ENCODE results near the gene OOSP4A. TPM values are rescaled to one million over a fixed set of nuclear protein-coding genes. Genes with fewer than 3 reads are reported as not detected.

OOSP4A gene
- total and polyA plus RNA-seq, 7 donors, result not detected

GRCh38 chr11:59983212-59983611 is 19.4 kb downstream of the OOSP4A start:
- H3K27ac ChIP-seq, result no peak overlapping the region
- no peaks in the 10 kb centered on the region for H3K36me3 ChIP-seq (ENCODE audit: insufficient read depth in 1 of 2, low read depth in 1 of 2)
- no peaks in the 10 kb centered on the region for H3K4me1 ChIP-seq
- H3K27me3 ChIP-seq (ENCODE audit: insufficient read depth in 3 of 3, low read length in 2 of 3), result no peaks in the 10 kb centered on the region
- no peaks in the 10 kb centered on the region for H3K9me3 ChIP-seq
- intact Hi-C loops (cut with DNase I), result no loop called here
- DNase-seq (no peak), ATAC-seq (no peak)
- WGBS, 3 donors, result 70 to 83% (median 78%) methylated on average over 1 of the region's 1 CpG
- TF ChIP-seq, protein P1, sequence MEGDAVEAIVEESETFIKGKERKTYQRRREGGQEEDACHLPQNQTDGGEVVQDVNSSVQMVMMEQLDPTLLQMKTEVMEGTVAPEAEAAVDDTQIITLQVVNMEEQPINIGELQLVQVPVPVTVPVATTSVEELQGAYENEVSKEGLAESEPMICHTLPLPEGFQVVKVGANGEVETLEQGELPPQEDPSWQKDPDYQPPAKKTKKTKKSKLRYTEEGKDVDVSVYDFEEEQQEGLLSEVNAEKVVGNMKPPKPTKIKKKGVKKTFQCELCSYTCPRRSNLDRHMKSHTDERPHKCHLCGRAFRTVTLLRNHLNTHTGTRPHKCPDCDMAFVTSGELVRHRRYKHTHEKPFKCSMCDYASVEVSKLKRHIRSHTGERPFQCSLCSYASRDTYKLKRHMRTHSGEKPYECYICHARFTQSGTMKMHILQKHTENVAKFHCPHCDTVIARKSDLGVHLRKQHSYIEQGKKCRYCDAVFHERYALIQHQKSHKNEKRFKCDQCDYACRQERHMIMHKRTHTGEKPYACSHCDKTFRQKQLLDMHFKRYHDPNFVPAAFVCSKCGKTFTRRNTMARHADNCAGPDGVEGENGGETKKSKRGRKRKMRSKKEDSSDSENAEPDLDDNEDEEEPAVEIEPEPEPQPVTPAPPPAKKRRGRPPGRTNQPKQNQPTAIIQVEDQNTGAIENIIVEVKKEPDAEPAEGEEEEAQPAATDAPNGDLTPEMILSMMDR (IDR thresholded peaks at IDR 0.05), result no peak
- H3K4me3 ChIP-seq, result no peak overlapping the region

GRCh38 chr11:59984368-59984767 is 20.5 kb downstream of the OOSP4A start:
- Histone ChIP-seq H3K36me3 (ENCODE audit: insufficient read depth in 1 of 2, low read depth in 1 of 2) (no peaks in the 10 kb centered on the region), H3K27me3 (ENCODE audit: insufficient read depth in 3 of 3, low read length in 2 of 3) (no peaks in the 10 kb centered on the region), H3K4me3 (no peak overlapping the region), H3K4me1 (no peaks in the 10 kb centered on the region), H3K9me3 (no peaks in the 10 kb centered on the region), H3K27ac (no peak overlapping the region)
- DNase-seq (no peak), ATAC-seq (no peak)
- TF ChIP-seq, protein P1 (IDR thresholded peaks at IDR 0.05), result no peak
- intact Hi-C loops (cut with DNase I), result no loop called here
- WGBS, 3 donors, result 83 to 84% (median 83%) methylated on average over 3 of the region's 3 CpGs

DNA sequence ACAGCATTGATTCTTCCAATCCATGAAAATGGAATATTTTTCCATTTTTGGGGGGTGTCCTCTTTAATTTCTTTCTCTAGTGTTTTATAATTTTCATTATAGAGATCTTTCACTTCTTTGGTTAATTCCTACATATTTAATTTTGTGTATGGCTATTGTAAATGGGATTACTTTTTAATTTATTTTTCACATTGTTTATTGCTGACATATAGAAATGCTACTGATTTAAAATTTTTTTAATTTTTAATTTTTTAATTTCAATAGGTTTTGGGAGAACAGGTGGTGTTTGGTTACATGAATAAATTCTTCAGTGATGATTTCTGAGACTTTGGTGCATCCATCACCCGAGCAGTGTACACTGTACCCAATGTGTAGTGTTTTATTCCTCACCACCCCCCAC is 26.6 kb downstream of the OOSP4A start:
- Histone ChIP-seq H3K9me3 (peaks cover 9% of the 10 kb centered on the region), H3K27me3 (ENCODE audit: insufficient read depth in 3 of 3, low read length in 2 of 3) (no peaks in the 10 kb centered on the region), H3K27ac (no peak overlapping the region), H3K36me3 (ENCODE audit: insufficient read depth in 1 of 2, low read depth in 1 of 2) (no peaks in the 10 kb centered on the region), H3K4me3 (no peak overlapping the region), H3K4me1 (no peaks in the 10 kb centered on the region)
- no peak for ATAC-seq
- 67 to 72% (median 71%) methylated on average over 1 of the region's 1 CpG for WGBS, 3 donors
- intact Hi-C loops (cut with DNase I), result no loop called here
- no peak for DNase-seq
- TF ChIP-seq, protein P1 (IDR thresholded peaks at IDR 0.05), result no peak

GRCh38 chr11:59992425-59992824 is 28.6 kb downstream of the OOSP4A start:
- no peak for DNase-seq
- intact Hi-C loops (cut with DNase I), result no loop called here
- Histone ChIP-seq H3K36me3 (ENCODE audit: insufficient read depth in 1 of 2, low read depth in 1 of 2) (no peaks in the 10 kb centered on the region), H3K27ac (no peak overlapping the region), H3K4me1 (no peaks in the 10 kb centered on the region), H3K4me3 (no peak overlapping the region), H3K27me3 (ENCODE audit: insufficient read depth in 3 of 3, low read length in 2 of 3) (no peaks in the 10 kb centered on the region), H3K9me3 (peaks cover 9% of the 10 kb centered on the region)
- ATAC-seq, result no peak
- 68 to 71% (median 70%) methylated on average over 5 of the region's 5 CpGs for WGBS, 3 donors
- TF ChIP-seq, protein P1 (IDR thresholded peaks at IDR 0.05), result no peak

- TF ChIP-seq, protein P1 (IDR thresholded peaks at IDR 0.05), result no peak
- Histone ChIP-seq H3K4me3 (no peak overlapping the region), H3K27ac (no peak overlapping the region), H3K36me3 (ENCODE audit: insufficient read depth in 1 of 2, low read depth in 1 of 2) (no peaks in the 10 kb centered on the region), H3K27me3 (ENCODE audit: insufficient read depth in 3 of 3, low read length in 2 of 3) (no peaks in the 10 kb centered on the region), H3K4me1 (no peaks in the 10 kb centered on the region), H3K9me3 (no peaks in the 10 kb centered on the region)
- DNase-seq, result no peak
- intact Hi-C loops (cut with DNase I), result no loop called here
- no peak for ATAC-seq
- WGBS, 3 donors, result 56 to 60% (median 59%) methylated on average over 2 of the region's 2 CpGs
Measured at GRCh38 chr11:59997800-59998199, 34.0 kb downstream of the OOSP4A start.
